HCT116 (cell line): ENCODE data around the gene SRGAP3. TPM values are rescaled to one million over a fixed set of nuclear protein-coding genes. Genes with fewer than 3 reads are reported as not detected.

Source experiments
- ATAC-seq: fragments of 200-7000 bp; cut with Tn5 transposase; 2 replicates; pipeline ENCODE4 v1.9.1; 2020; ENCODE audit warnings: mild to moderate bottlenecking, moderate library complexity
- BruUV-seq: library from RNA; stranded (reverse); fragments of 400-500 nt; replicated peaks from 2 replicates; lab custom pipeline; 2021; lab: Mats Ljungman, UMichigan
- CTCF ChIA-PET: fragments of 300-600 bp; sonication (Branson Sonifier 250); formaldehyde crosslinking; loops from one replicate; lab custom pipeline; 2021; ENCODE audit warnings: antibody characterized with exemption; lab: Charles Lee
- POLR2A ChIA-PET: fragments of 300-600, 350-600 bp; sonication (Branson Sonifier 250); formaldehyde crosslinking; loops from one replicate; lab custom pipeline; 2021; ENCODE audit warnings: antibody characterized with exemption; lab: Charles Lee
- RAD21 ChIA-PET, 2 experiments: fragments of 300-600 bp; sonication (Branson Sonifier 250); formaldehyde crosslinking; loops; one replicate each; lab custom pipeline; 2023; ENCODE audit warnings: low total read pairs in 2 of 2; ENCODE audit not compliant: uncharacterized antibody in 2 of 2, unreplicated experiment in 2 of 2, low non-redundant PET in 1 of 2; lab: Charles Lee
- DNase-seq: peaks from one replicate; pipeline ENCODE4 v3.0.0-alpha.2; 2010; ENCODE audit warnings: low read depth, low spot score
- H2AFZ ChIP-seq: fragments of 200-600 bp; shearing (Covaris generic), sonication (generic); 2 replicates; pipeline ENCODE4 v1.6.1; 2017; ENCODE audit warnings: low read depth, mixed run types, mixed read lengths, antibody characterized with exemption, low read length; ENCODE audit not compliant: poor library complexity, severe bottlenecking
- H3K27ac ChIP-seq: 2 replicates; pipeline ENCODE4 v1.5.1; 2012; ENCODE audit warnings: low read depth, low read length
- H3K27me3 ChIP-seq: fragments of 200-600 bp; sonication (generic); 2 replicates; pipeline ENCODE4 v1.6.1; 2016; ENCODE audit warnings: mixed run types, low read length, mixed read lengths; ENCODE audit not compliant: insufficient read depth
- H3K36me3 ChIP-seq, 2 experiments: fragments of 200-500 bp in 1 of 2; fragments of 200-600 bp in 1 of 2; sonication (Bioruptor generic) in 1 of 2; sonication (generic) in 1 of 2; 2 replicates each; pipeline versions ENCODE4 v1.5.1 to v1.6.1; 2014 to 2016; ENCODE audit warnings: low read length in 2 of 2, inconsistent platforms in 1 of 2, mixed read lengths in 1 of 2, mixed run types in 1 of 2; ENCODE audit not compliant: insufficient read depth in 2 of 2, control insufficient read depth in 1 of 2
- H3K4me1 ChIP-seq, 2 experiments: fragments of 200-600 bp in 1 of 2; sonication (generic) in 1 of 2; 2 replicates each; pipeline versions ENCODE4 v1.5.1 to v1.6.1; 2012 to 2017; ENCODE audit warnings: low read length in 2 of 2, inconsistent platforms in 1 of 2, mild to moderate bottlenecking in 1 of 2, mixed read lengths in 1 of 2, mixed run types in 1 of 2, moderate library complexity in 1 of 2; ENCODE audit not compliant: insufficient read depth in 2 of 2, control insufficient read depth in 1 of 2
- H3K4me2 ChIP-seq: fragments of 200-600 bp; sonication (generic); 2 replicates; pipeline ENCODE4 v1.6.1; 2017; ENCODE audit warnings: mixed run types, low read length, mixed read lengths
- H3K4me3 ChIP-seq, 2 experiments: fragments of 200-600 bp in 1 of 2; sonication (generic) in 1 of 2; replicated peaks in 1 of 2; 2 replicates each; pipeline ENCODE4 v1.5.1; 2011 to 2016; ENCODE audit warnings: low read length in 2 of 2, control low read depth in 1 of 2, low read depth in 1 of 2, mild to moderate bottlenecking in 1 of 2, mixed read lengths in 1 of 2, mixed run types in 1 of 2
- H3K79me2 ChIP-seq: fragments of 200-600 bp; sonication (generic); 2 replicates; pipeline ENCODE4 v1.6.1; 2017; ENCODE audit warnings: mild to moderate bottlenecking, mixed run types, low read length, moderate library complexity, mixed read lengths; ENCODE audit not compliant: insufficient read depth
- H3K9ac ChIP-seq: fragments of 200-600 bp; sonication (generic); 2 replicates; pipeline ENCODE4 v1.6.1; 2016; ENCODE audit warnings: low read length, mixed read lengths
- H3K9me2 ChIP-seq: fragments of 200-600 bp; sonication (generic), shearing (Covaris generic); 2 replicates; pipeline ENCODE4 v1.6.1; 2017; ENCODE audit warnings: mixed run types, mild to moderate bottlenecking, moderate library complexity; ENCODE audit not compliant: insufficient read depth
- H3K9me3 ChIP-seq, 2 experiments: fragments of 200-500 bp in 1 of 2; fragments of 200-600 bp in 1 of 2; sonication (Bioruptor generic) in 1 of 2; sonication (generic) in 1 of 2; 2 replicates each; pipeline ENCODE4 v1.6.1; 2014 to 2017; ENCODE audit warnings: low read length in 2 of 2, mixed read lengths in 2 of 2, inconsistent platforms in 1 of 2, low read depth in 1 of 2, mild to moderate bottlenecking in 1 of 2, mixed run types in 1 of 2, moderate library complexity in 1 of 2; ENCODE audit not compliant: control insufficient read depth in 1 of 2, insufficient read depth in 1 of 2
- H4K20me1 ChIP-seq: fragments of 200-600 bp; sonication (generic), shearing (Covaris generic); 2 replicates; pipeline ENCODE4 v1.6.1; 2017; ENCODE audit warnings: mixed run types, mild to moderate bottlenecking, moderate library complexity; ENCODE audit not compliant: insufficient read depth
- CEBPB ChIP-seq: IDR thresholded peaks from 2 replicates; pipeline ENCODE4 v1.6.1; 2012; ENCODE audit warnings: low read depth
- CTCF ChIP-seq, 3 experiments: fragments of 200-600 bp in 1 of 3; sonication (generic) in 1 of 3; IDR thresholded peaks in 2 of 3; conservative IDR thresholded peaks in 1 of 3; 2 replicates each; pipeline ENCODE4 v1.5.1; 2012 to 2017; ENCODE audit warnings: low read depth in 2 of 3, low read length in 2 of 3, antibody characterized with exemption in 1 of 3, borderline replicate concordance in 1 of 3, control low read depth in 1 of 3, mild to moderate bottlenecking in 1 of 3, mixed read lengths in 1 of 3, mixed run types in 1 of 3, moderate library complexity in 1 of 3; ENCODE audit not compliant: insufficient read depth in 1 of 3
- ELF1 ChIP-seq: IDR thresholded peaks from 2 replicates; pipeline ENCODE4 v1.6.1; 2012; ENCODE audit warnings: low read depth, borderline replicate concordance
- EZH2phosphoT487 ChIP-seq: fragments of 200-600 bp; IDR thresholded peaks from 2 replicates; pipeline ENCODE4 v1.6.1; 2018; ENCODE audit warnings: antibody characterized with exemption, borderline replicate concordance
- FOSL1 ChIP-seq: IDR thresholded peaks from 2 replicates; pipeline ENCODE4 v1.6.1; 2012; ENCODE audit warnings: low read depth
- JUND ChIP-seq: IDR thresholded peaks from 2 replicates; pipeline ENCODE4 v1.6.1; 2012
- MAX ChIP-seq: IDR thresholded peaks from 2 replicates; pipeline ENCODE4 v1.6.1; 2012
- POLR2A ChIP-seq: IDR thresholded peaks from 2 replicates; pipeline ENCODE4 v1.7.0; 2011; ENCODE audit warnings: borderline replicate concordance; ENCODE audit not compliant: insufficient read depth, insufficient read length; ENCODE audit errors: extremely low read depth
- POLR2AphosphoS5 ChIP-seq: IDR thresholded peaks from 2 replicates; pipeline ENCODE4 v1.6.1; 2011; ENCODE audit warnings: mild to moderate bottlenecking, low read depth, low read length, moderate library complexity
- SRF ChIP-seq: IDR thresholded peaks from 2 replicates; pipeline ENCODE4 v1.6.1; 2012; ENCODE audit warnings: low read depth
- ZBTB33 ChIP-seq: IDR thresholded peaks from 2 replicates; pipeline ENCODE4 v1.6.1; 2011; ENCODE audit warnings: mild to moderate bottlenecking, low read length, moderate library complexity; ENCODE audit not compliant: insufficient replicate concordance; ENCODE audit errors: extremely low read depth
- intact Hi-C: fragments of 100-400 bp; cut with micrococcal nuclease; formaldehyde crosslinking; loops from 2 replicates; pipeline ENCODE4 v1.10.0; 2022
- total RNA-seq: library from RNA; stranded (reverse); gene quantifications from one replicate; pipeline ENCODE4 v1.2.1, GENCODE V29; 2021; ENCODE audit not compliant: unreplicated experiment

The SRGAP3 gene
- total RNA-seq, 1 experiment from 2014 or later = 8.3 TPM

- Histone ChIP-seq H3K9me2 (no peaks in the 10 kb centered on the region), H3K9me3 (no peaks in the 10 kb centered on the region), H3K27me3 (no peaks in the 10 kb centered on the region), H3K27ac (no peak overlapping the region), H3K9ac (no peak overlapping the region), H2AFZ (no peak overlapping the region), H3K4me3 (no peak overlapping the region), H4K20me1 (no peaks in the 10 kb centered on the region), H3K36me3 (no peaks in the 10 kb centered on the region), H3K4me2 (no peak overlapping the region), H3K4me1 (no peaks in the 10 kb centered on the region), H3K79me2 (no peaks in the 10 kb centered on the region)
- DNase-seq (no peak), ATAC-seq (no peak)
- intact Hi-C loops = no loop called here
- RAD21 ChIA-PET = no interaction called here
- CTCF ChIA-PET = no interaction called here
- no peak for TF ChIP-seq CTCF (IDR thresholded peaks at IDR 0.05 in 2 of 3, conservative IDR thresholded peaks at IDR 0.05 in 1 of 3; ENCODE audit: borderline replicate concordance in 1 of 3, insufficient read depth in 1 of 3, low read depth in 2 of 3, low read length in 2 of 3)
- no peak for TF ChIP-seq ZBTB33
- TF ChIP-seq ELF1 = no peak
- TF ChIP-seq CEBPB = no peak
- no peak for TF ChIP-seq POLR2A
- no peak for TF ChIP-seq FOSL1
- no peak for TF ChIP-seq POLR2AphosphoS5
- no peak for TF ChIP-seq MAX
- no peak for TF ChIP-seq SRF
- no peak for TF ChIP-seq EZH2phosphoT487
- TF ChIP-seq JUND = no peak
- POLR2A ChIA-PET = no interaction called here
- no TSS peak for BruUV-seq
Observed at GRCh38 chr3:9105421-9105820, 144.0 kb downstream of the SRGAP3 start.
